ENCODE data around the gene SIGMAR1.

DNA sequence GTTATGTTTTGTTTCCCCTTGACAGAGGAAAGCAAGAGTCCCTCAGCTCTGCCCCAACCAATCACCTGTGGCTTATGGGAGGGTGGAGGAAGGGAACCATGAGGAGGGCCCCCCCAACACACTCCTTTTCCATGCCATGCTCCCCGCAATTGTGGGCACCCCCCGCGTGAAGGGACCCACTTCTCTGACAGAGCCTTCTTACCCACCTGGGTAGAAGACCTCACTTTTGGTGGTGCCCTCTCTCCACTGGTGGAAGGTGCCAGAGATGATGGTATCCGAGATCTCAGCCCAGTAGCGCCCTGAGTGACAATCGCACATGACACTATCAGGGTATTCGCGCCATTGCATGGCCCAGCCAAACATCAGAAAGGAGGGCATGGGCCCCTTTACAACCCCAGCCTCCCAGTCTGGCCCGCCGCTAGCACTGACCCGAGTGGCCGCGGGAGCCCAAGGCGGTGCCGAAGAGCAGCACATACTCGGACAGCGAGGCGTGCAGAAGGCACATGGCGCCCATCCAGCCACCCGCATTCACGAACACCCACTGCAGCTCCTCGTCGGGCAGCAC, 714 bp downstream of the SIGMAR1 start:
- TF ChIP-seq, protein P1, sequence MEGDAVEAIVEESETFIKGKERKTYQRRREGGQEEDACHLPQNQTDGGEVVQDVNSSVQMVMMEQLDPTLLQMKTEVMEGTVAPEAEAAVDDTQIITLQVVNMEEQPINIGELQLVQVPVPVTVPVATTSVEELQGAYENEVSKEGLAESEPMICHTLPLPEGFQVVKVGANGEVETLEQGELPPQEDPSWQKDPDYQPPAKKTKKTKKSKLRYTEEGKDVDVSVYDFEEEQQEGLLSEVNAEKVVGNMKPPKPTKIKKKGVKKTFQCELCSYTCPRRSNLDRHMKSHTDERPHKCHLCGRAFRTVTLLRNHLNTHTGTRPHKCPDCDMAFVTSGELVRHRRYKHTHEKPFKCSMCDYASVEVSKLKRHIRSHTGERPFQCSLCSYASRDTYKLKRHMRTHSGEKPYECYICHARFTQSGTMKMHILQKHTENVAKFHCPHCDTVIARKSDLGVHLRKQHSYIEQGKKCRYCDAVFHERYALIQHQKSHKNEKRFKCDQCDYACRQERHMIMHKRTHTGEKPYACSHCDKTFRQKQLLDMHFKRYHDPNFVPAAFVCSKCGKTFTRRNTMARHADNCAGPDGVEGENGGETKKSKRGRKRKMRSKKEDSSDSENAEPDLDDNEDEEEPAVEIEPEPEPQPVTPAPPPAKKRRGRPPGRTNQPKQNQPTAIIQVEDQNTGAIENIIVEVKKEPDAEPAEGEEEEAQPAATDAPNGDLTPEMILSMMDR (IDR thresholded peaks at IDR 0.05): no peak
- TF ChIP-seq POLR2A (IDR thresholded peaks at IDR 0.05): no peak

All from uterus (tissue), 2 donors.